Islet precursor cell (in vitro differentiated cells): Measurements from ENCODE around the gene SPAG9.

ENCODE experiments used
- DNase-seq: peaks from one replicate; pipeline ENCODE4 v3.0.0-alpha.2; 2018

Gene SPAG9

DNA sequence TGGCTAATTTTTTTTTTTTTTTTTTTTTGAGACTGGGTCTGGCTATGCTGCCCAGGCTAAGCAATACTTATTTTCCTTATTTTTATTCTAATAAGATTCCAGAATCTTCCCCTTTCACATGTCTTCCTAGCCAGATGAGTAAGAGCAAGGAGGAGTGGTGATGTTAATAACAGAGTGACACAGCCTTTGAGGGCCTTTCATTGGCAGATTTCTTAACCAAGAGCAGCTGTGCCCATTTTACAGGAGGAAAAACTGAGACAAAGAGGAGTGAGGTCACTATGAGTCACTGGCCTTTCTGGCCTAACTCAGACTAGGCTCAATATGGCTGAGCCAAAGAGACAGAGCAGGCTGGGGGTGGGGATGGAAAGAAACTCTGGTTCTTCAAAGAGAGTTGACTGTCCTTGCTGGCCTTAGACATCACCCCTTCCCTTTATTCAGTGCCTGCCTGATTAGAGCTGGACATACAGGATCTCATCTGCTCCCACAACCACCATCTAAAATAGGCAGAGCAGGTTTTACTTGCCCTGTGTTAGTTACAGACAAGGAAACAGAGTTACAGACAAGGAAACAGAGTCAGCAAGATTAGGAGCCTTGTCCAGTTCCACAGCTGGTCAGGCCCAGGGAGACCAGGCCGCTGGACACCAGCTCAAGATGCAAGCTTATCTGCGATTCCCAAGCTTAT lies 204.5 kb downstream of the SPAG9 start:
- no peak for DNase-seq

- DNase-seq, result no peak
Observed at GRCh38 chr17:50914505-50915063, 206.1 kb downstream of the SPAG9 start.

- no peak for DNase-seq
Observed at GRCh38 chr17:50913120-50913519, 207.5 kb downstream of the SPAG9 start.
